Neural crest cell (in vitro differentiated cells): ENCODE measurements around the gene NFIB. TPM values are rescaled to one million over a fixed set of nuclear protein-coding genes. Genes with fewer than 3 reads are reported as not detected.

Experiments
- DNase-seq: peaks from one replicate; pipeline ENCODE4 v3.0.0; 2021; ENCODE audit warnings: low read depth, mixed read lengths, low spot score
- H3K27ac Mint-ChIP-seq: one replicate; pipeline ENCODE4 v1.8.0; 2021; ENCODE audit warnings: mild to moderate bottlenecking, mixed read lengths; ENCODE audit not compliant: unreplicated experiment
- H3K27me3 Mint-ChIP-seq: 2 replicates; pipeline ENCODE4 v1.8.0; 2021; ENCODE audit warnings: low read depth, mild to moderate bottlenecking, mixed read lengths
- H3K36me3 Mint-ChIP-seq: 2 replicates; pipeline ENCODE4 v1.8.0; 2021; ENCODE audit warnings: low read depth, mild to moderate bottlenecking, mixed read lengths
- H3K4me1 Mint-ChIP-seq: 2 replicates; pipeline ENCODE4 v1.8.0; 2021; ENCODE audit warnings: mixed read lengths
- H3K4me3 Mint-ChIP-seq: one replicate; pipeline ENCODE4 v1.8.0; 2021; ENCODE audit warnings: mild to moderate bottlenecking, mixed read lengths
- H3K9me3 Mint-ChIP-seq: 2 replicates; pipeline ENCODE4 v1.8.0; 2021; ENCODE audit warnings: mixed read lengths
- total RNA-seq: library from RNA; stranded (reverse); gene quantifications from 2 replicates; pipeline ENCODE4 v1.2.1, GENCODE V29; 2021
- TF ChIP-seq, protein P1 (sequence below): fragments of 200-600 bp; sonication (generic); conservative IDR thresholded peaks from 2 replicates; pipeline ENCODE4 v1.5.0; 2021; ENCODE audit warnings: antibody characterized with exemption, mild to moderate bottlenecking

Gene NFIB
- total RNA-seq, 1 donor from 2014 or later, result 3.7 TPM

DNA sequence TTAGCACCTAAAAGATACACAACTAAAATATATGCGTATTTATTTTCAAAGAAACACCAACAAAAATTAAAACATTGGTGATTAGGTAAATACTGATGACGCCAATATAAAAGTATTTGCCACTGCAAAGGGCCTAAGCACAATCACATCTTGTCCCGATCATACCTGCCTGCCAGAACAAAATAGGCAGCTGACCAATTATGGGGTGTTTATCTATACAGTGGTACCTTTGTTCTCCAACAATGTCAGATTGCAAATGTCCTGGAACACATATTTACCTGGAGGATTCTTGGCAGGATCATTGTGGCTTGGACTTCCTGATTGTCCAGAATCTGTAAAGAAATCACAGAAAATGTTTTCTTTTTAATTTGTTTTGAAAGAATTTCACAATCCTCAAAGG is 134.5 kb downstream of the NFIB start:
- TF ChIP-seq, protein P1, sequence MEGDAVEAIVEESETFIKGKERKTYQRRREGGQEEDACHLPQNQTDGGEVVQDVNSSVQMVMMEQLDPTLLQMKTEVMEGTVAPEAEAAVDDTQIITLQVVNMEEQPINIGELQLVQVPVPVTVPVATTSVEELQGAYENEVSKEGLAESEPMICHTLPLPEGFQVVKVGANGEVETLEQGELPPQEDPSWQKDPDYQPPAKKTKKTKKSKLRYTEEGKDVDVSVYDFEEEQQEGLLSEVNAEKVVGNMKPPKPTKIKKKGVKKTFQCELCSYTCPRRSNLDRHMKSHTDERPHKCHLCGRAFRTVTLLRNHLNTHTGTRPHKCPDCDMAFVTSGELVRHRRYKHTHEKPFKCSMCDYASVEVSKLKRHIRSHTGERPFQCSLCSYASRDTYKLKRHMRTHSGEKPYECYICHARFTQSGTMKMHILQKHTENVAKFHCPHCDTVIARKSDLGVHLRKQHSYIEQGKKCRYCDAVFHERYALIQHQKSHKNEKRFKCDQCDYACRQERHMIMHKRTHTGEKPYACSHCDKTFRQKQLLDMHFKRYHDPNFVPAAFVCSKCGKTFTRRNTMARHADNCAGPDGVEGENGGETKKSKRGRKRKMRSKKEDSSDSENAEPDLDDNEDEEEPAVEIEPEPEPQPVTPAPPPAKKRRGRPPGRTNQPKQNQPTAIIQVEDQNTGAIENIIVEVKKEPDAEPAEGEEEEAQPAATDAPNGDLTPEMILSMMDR, result no peak
- DNase-seq, result no peak
- Mint-ChIP-seq H3K4me1 (no peaks in the 10 kb centered on the region), H3K9me3 (no peaks in the 10 kb centered on the region), H3K4me3 (no peak overlapping the region), H3K27me3 (no peaks in the 10 kb centered on the region), H3K27ac (no peak overlapping the region), H3K36me3 (no peaks in the 10 kb centered on the region)

DNA sequence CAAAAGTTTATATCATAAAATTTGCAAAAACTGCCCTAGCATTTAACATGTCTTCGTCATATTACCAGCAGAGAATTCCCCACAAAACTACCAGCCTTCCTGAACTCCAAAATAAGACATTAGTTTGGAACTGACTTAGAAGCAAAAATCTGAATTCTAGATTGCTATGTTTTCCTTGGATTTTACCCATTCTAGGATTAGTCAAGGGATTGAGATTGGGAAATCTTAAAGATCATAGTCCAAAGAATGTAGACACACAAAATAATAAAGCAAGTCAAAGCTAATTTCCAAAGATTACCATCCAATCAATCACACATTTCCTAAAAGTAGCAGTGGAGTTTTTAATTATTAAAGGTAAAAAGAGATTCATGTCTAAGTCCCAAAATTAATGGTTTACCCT is 138.2 kb downstream of the NFIB start:
- H3K36me3 Mint-ChIP-seq, result no peaks in the 10 kb centered on the region
- no peaks in the 10 kb centered on the region for H3K27me3 Mint-ChIP-seq
- H3K4me3 Mint-ChIP-seq, result no peak overlapping the region
- H3K27ac Mint-ChIP-seq, result no peak overlapping the region
- H3K9me3 Mint-ChIP-seq, result no peaks in the 10 kb centered on the region
- TF ChIP-seq, protein P1, result no peak
- DNase-seq, result no peak
- H3K4me1 Mint-ChIP-seq, result no peaks in the 10 kb centered on the region

DNA sequence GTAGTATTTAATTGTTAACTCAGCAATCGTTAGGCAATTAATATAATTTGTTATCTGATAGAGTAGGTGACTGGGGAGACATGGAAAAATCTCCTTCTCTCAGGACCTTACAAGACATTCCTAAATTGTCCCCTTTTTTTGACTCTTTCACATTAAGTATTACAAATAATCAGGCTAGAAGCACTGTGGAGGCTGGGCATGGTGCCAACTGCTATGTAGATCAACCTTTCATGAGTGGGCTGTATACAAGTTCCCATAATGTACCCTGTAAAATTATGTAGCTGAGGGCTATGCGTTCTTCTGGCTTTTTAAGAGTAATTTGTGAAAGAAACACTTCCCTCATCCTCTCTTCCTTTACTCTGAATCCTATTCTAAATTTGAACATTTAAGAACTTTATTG is 140.2 kb downstream of the NFIB start:
- Mint-ChIP-seq H3K27me3 (no peaks in the 10 kb centered on the region), H3K4me3 (no peak overlapping the region), H3K27ac (no peak overlapping the region), H3K9me3 (no peaks in the 10 kb centered on the region), H3K36me3 (no peaks in the 10 kb centered on the region), H3K4me1 (no peaks in the 10 kb centered on the region)
- no peak for DNase-seq
- TF ChIP-seq, protein P1, result no peak

DNA sequence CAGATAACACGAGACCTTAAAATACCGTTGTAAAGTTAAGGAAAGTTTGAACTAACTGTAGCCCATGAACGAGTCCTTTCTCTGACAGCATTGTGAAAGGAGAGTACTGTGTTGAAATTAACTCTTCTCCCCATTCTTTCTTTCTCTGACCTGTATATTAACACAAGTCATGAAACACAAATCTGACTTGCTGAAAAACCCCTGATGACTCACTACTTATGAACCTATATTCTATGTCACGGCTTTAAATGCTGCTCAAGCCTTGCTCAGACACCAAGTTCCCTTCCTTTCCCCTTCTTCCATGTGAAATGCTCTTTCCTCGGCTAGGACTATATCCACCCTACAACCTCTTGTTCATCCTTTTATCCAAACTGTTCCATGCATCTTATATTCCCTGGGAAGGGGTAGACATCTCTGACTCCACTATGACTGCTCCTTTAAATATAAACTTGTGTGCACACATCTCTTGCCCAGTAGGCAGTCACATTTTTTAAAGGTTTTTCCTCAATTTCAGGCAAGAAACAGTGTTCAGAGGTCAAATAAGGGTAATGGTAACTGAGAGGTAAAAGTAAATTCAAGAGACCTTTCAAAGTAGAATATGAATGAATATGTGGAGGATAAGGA is 142.9 kb downstream of the NFIB start:
- Mint-ChIP-seq H3K9me3 (no peaks in the 10 kb centered on the region), H3K4me3 (no peak overlapping the region), H3K27ac (no peak overlapping the region), H3K27me3 (no peaks in the 10 kb centered on the region), H3K4me1 (no peaks in the 10 kb centered on the region), H3K36me3 (no peaks in the 10 kb centered on the region)
- TF ChIP-seq, protein P1, result no peak
- DNase-seq, result no peak

DNA sequence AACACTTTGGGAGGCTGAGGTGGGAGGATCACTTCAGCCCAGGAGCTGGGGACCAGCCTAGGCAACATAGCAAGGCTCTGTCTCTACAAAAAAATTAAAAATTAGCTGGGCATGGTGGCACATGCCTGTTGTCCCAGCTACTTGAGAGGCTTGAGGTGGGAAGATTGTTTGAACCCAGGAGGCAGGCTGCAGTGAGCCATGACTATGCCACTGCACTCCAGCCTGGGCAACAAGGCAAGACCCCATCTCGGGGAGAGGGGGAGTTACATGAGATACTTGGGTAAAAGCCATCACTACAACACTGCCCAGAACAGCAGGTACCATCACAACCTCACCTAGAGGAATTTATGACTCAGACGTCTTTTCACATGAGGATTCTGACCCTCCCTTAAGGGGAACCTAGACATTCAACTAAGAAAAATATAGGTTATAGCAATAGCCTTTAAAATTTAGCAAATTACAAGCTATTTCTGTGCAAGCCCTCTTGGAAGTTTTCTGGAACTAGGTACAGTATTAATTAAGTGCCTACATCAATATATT is 143.5 kb downstream of the NFIB start:
- H3K4me3 Mint-ChIP-seq, result no peak overlapping the region
- H3K27me3 Mint-ChIP-seq, result no peaks in the 10 kb centered on the region
- no peak overlapping the region for H3K27ac Mint-ChIP-seq
- no peaks in the 10 kb centered on the region for H3K36me3 Mint-ChIP-seq
- TF ChIP-seq, protein P1, result no peak
- no peak for DNase-seq
- no peaks in the 10 kb centered on the region for H3K9me3 Mint-ChIP-seq
- H3K4me1 Mint-ChIP-seq, result no peaks in the 10 kb centered on the region
